Hair follicular keratinocyte (primary cell): ENCODE results near the gene RGPD8. TPM values are rescaled to one million over a fixed set of nuclear protein-coding genes. Genes with fewer than 3 reads are reported as not detected.

ENCODE experiments used
- total RNA-seq: library from RNA; depleted of rRNA; stranded (reverse); fragments of >200 nt; gene quantifications from 2 replicates; pipeline ENCODE4 v1.2.3, GENCODE V29; 2015

The RGPD8 gene
- 3.2 and 3.6 TPM in 2 replicates for total RNA-seq

GRCh38 chr2:112433480-112433879 lies at the start of gene RGPD8:
Gene RGPD8 (minus strand): TSS chr2:112433645. CDS start chr2:112433453, 192 bp downstream.

DNA sequence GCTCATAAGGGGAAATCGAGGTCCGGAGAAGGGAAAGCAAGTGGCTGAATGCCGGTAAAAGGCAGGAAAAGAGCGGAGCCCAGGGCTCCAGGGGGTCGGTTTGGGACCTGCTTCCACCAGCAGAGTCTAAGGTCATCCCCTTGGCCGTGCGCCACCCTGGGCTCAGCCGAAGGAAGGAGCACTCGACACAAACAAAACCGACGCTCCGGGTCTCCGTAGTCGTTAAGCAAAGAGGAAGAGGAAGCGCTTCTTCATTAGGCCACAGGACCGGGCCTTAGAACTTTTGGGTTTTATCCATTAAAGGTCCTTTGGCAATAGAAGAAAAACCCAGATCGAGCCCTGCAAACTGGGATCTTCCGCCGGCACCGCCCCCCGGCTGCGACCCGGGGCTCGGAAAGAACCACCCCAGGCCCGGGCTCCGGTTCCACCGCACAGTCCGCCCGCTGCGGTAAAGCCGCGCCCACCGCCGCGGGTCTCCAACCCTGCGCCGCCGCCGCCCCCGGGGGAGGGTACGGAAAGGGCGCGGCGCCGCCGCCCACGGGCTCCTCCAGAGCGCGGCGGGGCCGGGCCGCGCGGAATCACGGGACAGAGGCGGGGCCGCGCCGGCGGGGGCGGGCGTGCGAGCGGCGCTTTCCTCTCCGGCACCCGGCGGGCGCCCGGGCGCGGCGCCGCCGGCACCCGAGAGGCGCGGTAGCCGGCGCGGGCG lies 48.2 kb upstream of the RGPD8 start, which contains the start of gene TTL:
TSS of gene TTL (plus strand) at position 629 of the 706 bp plus-strand sequence. CDS start 189 bp downstream, outside the sequence.

Other genes starting within 250 kb of the RGPD8 start
- 7.6 and 8.3 TPM in 2 replicates for gene ZC3H8, start 178.6 kb downstream of the RGPD8 start, total RNA-seq
- 1.1 and 2.4 TPM in 2 replicates for gene ZC3H6, start 158.0 kb downstream of the RGPD8 start, total RNA-seq
- 35.7 and 38.7 TPM in 2 replicates for gene TTL, start 48.5 kb upstream of the RGPD8 start, total RNA-seq
- 13.4 and 19.6 TPM in 2 replicates for gene POLR1B, start 108.8 kb upstream of the RGPD8 start, total RNA-seq
- gene CHCHD5, start 151.0 kb upstream of the RGPD8 start, total RNA-seq, result 34.8 and 39.6 TPM in 2 replicates
- gene SLC20A1, start 212.3 kb upstream of the RGPD8 start, total RNA-seq, result 87.7 and 102 TPM in 2 replicates